IgD-negative memory B cell (primary cell): ENCODE data around the gene PRKAG2. TPM values are rescaled to one million over a fixed set of nuclear protein-coding genes. Genes with fewer than 3 reads are reported as not detected.
"Not testable (repeated sequence)": the region's sequence is repeated elsewhere in the genome, so short reads cannot be mapped to it uniquely, and the experiment has no call there.

Experiments used
- H3K27ac Mint-ChIP-seq, 3 donors: one replicate each; pipeline ENCODE4 v1.8.0; 2020 to 2022; ENCODE audit warnings: mild to moderate bottlenecking in 3 of 3, mixed read lengths in 3 of 3, moderate library complexity in 1 of 3
- H3K27me3 Mint-ChIP-seq: one replicate; pipeline ENCODE4 v1.8.0; 2021; ENCODE audit warnings: mixed read lengths
- H3K36me3 Mint-ChIP-seq: one replicate; pipeline ENCODE4 v1.8.0; 2020; ENCODE audit warnings: mild to moderate bottlenecking, mixed read lengths
- H3K4me1 Mint-ChIP-seq, 3 donors: one replicate each; pipeline ENCODE4 v1.8.0; 2020 to 2022; ENCODE audit warnings: mixed read lengths in 3 of 3, mild to moderate bottlenecking in 1 of 3
- H3K4me3 Mint-ChIP-seq, 4 donors: one replicate each; pipeline ENCODE4 v1.8.0; 2020 to 2022; ENCODE audit warnings: mild to moderate bottlenecking in 4 of 4, mixed read lengths in 4 of 4, moderate library complexity in 3 of 4
- H3K9me3 Mint-ChIP-seq, 3 donors: one replicate each; pipeline ENCODE4 v1.8.0; 2020 to 2021; ENCODE audit warnings: mixed read lengths in 3 of 3, mild to moderate bottlenecking in 1 of 3
- polyA plus RNA-seq: library from polyadenylated mRNA; unstranded; fragments of 300-500 nt; fragmentation: Illumina TruSeq; gene quantifications from one replicate; pipeline ENCODE4 v1.2.3, GENCODE V29; 2021

The PRKAG2 gene
- polyA plus RNA-seq, 1 donor from 2014 or later = 21.3 TPM

- Mint-ChIP-seq H3K27me3 (peaks cover 9% of the 10 kb centered on the region), H3K36me3 (peaks cover 2% of the 10 kb centered on the region), H3K4me1 (no peaks in the 10 kb centered on the region), H3K27ac (no peak overlapping the region), H3K9me3 (peaks cover 0 to 1% (median 0%) of the 10 kb centered on the region in 3 donors), H3K4me3 (no peak overlapping the region)
Measured at GRCh38 chr7:151550656-151551286, 326.1 kb downstream of the PRKAG2 start.

DNA sequence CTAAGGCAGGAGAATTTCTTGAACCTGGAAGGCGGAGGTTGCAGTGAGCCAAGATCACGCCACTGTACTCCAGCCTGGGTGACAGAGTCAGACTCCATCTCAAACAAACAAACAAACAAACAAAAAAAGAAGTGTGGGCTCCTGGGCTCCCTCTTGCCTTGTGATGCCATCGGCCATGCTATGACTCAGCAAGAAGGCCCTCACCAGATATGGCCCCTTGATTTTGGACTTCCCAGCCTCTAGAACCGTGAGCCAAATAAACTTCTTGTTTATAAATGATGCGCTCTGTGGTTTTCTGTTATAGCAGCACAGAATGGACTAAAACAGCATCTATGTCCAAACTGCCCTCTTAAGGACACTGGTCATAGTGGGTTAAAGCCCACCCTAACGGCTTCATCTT lies 327.3 kb downstream of the PRKAG2 start:
- H3K4me1 Mint-ChIP-seq = no peaks in the 10 kb centered on the region
- H3K27ac Mint-ChIP-seq = no peak overlapping the region
- H3K9me3 Mint-ChIP-seq = peaks cover 0 to 1% (median 0%) of the 10 kb centered on the region in 3 donors
- peaks cover 14% of the 10 kb centered on the region for H3K27me3 Mint-ChIP-seq
- no peak overlapping the region for H3K4me3 Mint-ChIP-seq
- peaks cover 2% of the 10 kb centered on the region for H3K36me3 Mint-ChIP-seq

DNA sequence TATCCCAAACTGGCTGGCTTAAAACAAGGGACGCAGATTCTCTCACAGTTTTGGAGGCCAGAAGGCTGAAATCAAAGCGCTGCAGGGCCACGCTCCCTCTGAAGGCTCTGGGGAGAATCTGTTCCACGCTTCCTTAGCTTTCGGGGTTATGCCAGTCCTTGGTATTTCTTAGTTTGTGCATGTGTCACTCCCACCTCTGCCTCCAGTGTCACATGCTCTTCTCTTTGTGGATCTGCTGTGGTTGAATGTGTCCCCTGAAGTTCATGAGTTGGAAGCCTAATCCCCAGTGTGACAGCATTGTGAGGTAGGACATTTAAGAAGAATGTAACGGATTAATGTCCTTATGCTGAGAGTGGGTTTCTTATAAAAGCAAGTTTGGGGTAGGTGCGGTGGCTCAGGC lies 327.8 kb downstream of the PRKAG2 start:
- peaks cover 14% of the 10 kb centered on the region for H3K27me3 Mint-ChIP-seq
- no peaks in the 10 kb centered on the region for H3K4me1 Mint-ChIP-seq
- no peak overlapping the region for H3K4me3 Mint-ChIP-seq
- no peak overlapping the region for H3K27ac Mint-ChIP-seq
- peaks cover 2% of the 10 kb centered on the region for H3K36me3 Mint-ChIP-seq
- peaks cover 0 to 1% (median 0%) of the 10 kb centered on the region in 3 donors for H3K9me3 Mint-ChIP-seq

- no peaks in the 10 kb centered on the region for H3K36me3 Mint-ChIP-seq
- peaks cover 0 to under 1% (median 0%) of the 10 kb centered on the region in 3 donors for H3K4me1 Mint-ChIP-seq
- H3K9me3 Mint-ChIP-seq = peaks cover 0 to 1% (median 0%) of the 10 kb centered on the region in 3 donors
- peaks cover 20% of the 10 kb centered on the region for H3K27me3 Mint-ChIP-seq
- H3K4me3 Mint-ChIP-seq = no peak overlapping the region
- no peak overlapping the region for H3K27ac Mint-ChIP-seq
Measured at GRCh38 chr7:151544183-151544582, 332.7 kb downstream of the PRKAG2 start.

- Mint-ChIP-seq H3K27me3 (peaks cover 15% of the 10 kb centered on the region), H3K4me3 (no peak overlapping the region)
Measured at GRCh38 chr7:151542606-151543130, 334.2 kb downstream of the PRKAG2 start.

GRCh38 chr7:151541709-151542499 lies 335.0 kb downstream of the PRKAG2 start:
- Mint-ChIP-seq H3K36me3 (no peaks in the 10 kb centered on the region), H3K4me3 (no peak overlapping the region), H3K27me3 (peaks cover 15% of the 10 kb centered on the region), H3K27ac (no peak overlapping the region), H3K4me1 (peaks cover 0 to 2% (median 0%) of the 10 kb centered on the region in 3 donors), H3K9me3 (peaks cover 0 to 3% (median 2%) of the 10 kb centered on the region in 3 donors)

More at GRCh38 chr7:151542606-151543130, 334.2 kb downstream of the PRKAG2 start:
- Mint-ChIP-seq H3K27ac (peak overlapping the region in 1 of 3 donors; percentile 81), H3K9me3 (peaks cover 0 to 1% (median 0%) of the 10 kb centered on the region in 3 donors), H3K36me3 (no peaks in the 10 kb centered on the region), H3K4me1 (peaks cover 0 to 2% (median 0%) of the 10 kb centered on the region in 3 donors)

DNA sequence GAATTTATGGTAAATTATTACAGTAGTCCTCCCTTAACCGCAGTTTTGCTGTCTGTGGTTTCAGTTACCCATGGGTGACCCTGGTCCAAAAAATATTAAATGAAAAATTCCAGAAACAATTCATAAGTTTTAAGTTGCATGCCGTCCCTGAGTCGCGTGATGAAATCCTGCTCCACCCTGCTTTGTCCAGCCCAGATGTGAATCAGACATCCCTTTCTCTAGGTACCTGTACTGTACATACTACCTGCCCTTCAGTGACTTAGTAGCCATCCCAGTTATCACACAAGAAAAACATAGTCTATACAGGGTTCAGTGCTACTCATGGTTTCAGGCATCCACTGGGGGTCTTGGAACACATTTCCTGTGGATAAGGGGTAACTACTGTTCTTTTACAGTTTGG lies 336.8 kb downstream of the PRKAG2 start:
- Mint-ChIP-seq H3K9me3 (peaks cover 1 to 9% (median 5%) of the 10 kb centered on the region in 3 donors), H3K27me3 (peaks cover 14% of the 10 kb centered on the region), H3K4me3 (no peak overlapping the region), H3K4me1 (peaks cover 0 to 5% (median 0%) of the 10 kb centered on the region in 3 donors), H3K36me3 (peaks cover 3% of the 10 kb centered on the region), H3K27ac (no peak overlapping the region)

DNA sequence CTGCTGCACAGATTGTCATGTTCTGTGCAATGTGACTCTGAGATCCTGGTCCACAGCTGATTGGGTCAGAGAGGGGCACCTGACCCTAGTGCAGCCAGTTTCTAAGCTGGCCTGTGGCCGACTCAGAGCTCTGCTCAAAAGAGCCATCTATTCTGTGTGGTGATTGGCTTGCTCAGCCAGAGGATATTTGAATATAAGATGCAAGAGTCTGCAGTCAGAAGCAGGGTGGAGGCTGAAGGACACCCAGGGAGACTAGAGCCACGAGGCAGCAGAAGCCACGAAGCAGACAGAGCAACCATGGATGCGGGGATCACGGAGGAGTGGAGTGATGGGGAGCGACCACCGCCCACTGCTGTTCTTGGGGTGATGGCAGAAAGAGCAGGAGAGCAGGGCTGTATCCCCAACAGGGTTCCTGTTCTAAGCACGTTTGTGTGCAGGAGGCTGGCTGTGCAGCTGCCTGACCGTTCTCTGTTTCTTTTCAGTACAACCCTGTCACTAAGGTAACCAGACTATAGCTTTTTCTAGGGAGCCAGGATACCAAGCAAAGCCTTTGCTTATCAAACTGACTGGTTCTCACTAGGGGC lies 337.7 kb downstream of the PRKAG2 start:
- Mint-ChIP-seq H3K27me3 (peaks cover 13% of the 10 kb centered on the region), H3K27ac (no peak overlapping the region), H3K36me3 (peaks cover 3% of the 10 kb centered on the region), H3K4me1 (peaks cover 0 to 5% (median 0%) of the 10 kb centered on the region in 3 donors), H3K4me3 (no peak overlapping the region), H3K9me3 (peaks cover 1 to 9% (median 5%) of the 10 kb centered on the region in 3 donors)

DNA sequence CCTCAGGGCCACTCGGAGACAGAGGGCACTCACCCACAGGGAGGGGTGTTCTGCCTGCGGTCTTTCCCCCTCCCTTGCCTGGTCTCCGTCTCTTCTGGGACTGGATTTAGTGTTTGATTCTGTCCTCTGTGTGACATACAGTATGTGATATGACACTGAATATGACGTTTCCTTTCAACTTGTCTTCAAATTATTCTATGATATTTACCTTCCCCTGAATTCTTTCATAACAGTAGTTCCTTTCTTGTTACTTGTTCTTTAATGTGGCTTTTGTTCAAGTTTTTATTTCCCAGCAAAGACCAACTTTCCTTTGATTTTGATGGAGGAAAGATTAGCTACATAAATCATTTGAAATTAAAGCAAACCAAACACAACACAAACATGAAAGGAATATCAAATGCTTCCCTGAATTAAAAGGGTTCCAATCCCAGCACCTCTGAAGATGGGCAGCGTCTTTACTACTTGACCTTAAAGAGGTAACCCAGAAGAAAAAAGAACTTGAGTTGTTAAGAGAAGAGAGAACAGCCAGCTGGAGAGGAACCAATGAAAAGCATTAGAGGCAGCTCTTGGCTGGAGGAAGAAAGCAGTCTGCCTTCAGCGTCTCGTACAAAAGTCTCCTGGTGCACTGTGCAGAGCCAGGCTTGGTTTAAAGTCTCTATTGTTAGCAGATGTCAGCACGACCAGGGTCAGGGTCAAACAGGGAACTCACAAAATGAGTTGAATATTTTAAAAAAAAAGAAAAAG lies 338.9 kb downstream of the PRKAG2 start:
- no peak overlapping the region for H3K27ac Mint-ChIP-seq
- H3K27me3 Mint-ChIP-seq = peaks cover 13% of the 10 kb centered on the region
- peak overlapping the region in 1 of 4 donors; percentile 40 for H3K4me3 Mint-ChIP-seq
- H3K9me3 Mint-ChIP-seq = peaks cover 1 to 9% (median 6%) of the 10 kb centered on the region in 3 donors
- peaks cover 0 to 5% (median 0%) of the 10 kb centered on the region in 3 donors for H3K4me1 Mint-ChIP-seq
- H3K36me3 Mint-ChIP-seq = peaks cover 3% of the 10 kb centered on the region

DNA sequence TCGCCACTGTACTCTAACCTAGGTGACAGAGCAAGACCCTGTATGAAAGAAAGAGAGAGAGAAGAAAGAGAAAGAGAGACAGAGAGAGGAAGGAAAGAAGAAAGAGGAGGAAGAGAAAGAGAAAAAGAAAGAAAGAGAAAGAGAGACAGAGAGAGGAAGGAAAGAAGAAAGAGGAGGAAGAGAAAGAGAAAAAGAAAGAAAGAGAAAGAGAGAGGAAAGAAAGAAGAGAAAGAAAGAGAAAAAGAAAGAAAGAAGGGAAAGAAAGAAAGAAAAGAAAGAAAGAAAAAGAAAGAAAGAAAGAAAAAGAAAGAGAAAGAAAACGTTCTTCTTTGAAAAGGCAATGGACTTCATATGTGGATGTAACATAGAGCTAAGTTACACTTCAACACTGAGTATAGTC lies 340.7 kb downstream of the PRKAG2 start:
- not testable (repeated sequence) for H3K4me3 Mint-ChIP-seq, H3K36me3 Mint-ChIP-seq, H3K27ac Mint-ChIP-seq, H3K4me1 Mint-ChIP-seq
- peaks cover 11% of the 10 kb centered on the region for H3K27me3 Mint-ChIP-seq
- H3K9me3 Mint-ChIP-seq = peaks cover 1 to 16% (median 14%) of the 10 kb centered on the region in 3 donors

GRCh38 chr7:151529842-151530241 lies 347.1 kb downstream of the PRKAG2 start:
- Mint-ChIP-seq H3K4me1 (no peaks in the 10 kb centered on the region), H3K36me3 (peaks cover 1% of the 10 kb centered on the region), H3K4me3 (no peak overlapping the region), H3K27ac (no peak overlapping the region), H3K9me3 (peaks cover 0 to 23% (median 21%) of the 10 kb centered on the region in 3 donors), H3K27me3 (no peaks in the 10 kb centered on the region)

GRCh38 chr7:151524845-151525244 lies 352.1 kb downstream of the PRKAG2 start:
- Mint-ChIP-seq H3K27ac (no peak overlapping the region), H3K9me3 (peaks cover 0 to 6% (median 5%) of the 10 kb centered on the region in 3 donors), H3K36me3 (no peaks in the 10 kb centered on the region), H3K4me1 (peaks cover 0 to 4% (median 0%) of the 10 kb centered on the region in 3 donors), H3K27me3 (no peaks in the 10 kb centered on the region), H3K4me3 (no peak overlapping the region)

DNA sequence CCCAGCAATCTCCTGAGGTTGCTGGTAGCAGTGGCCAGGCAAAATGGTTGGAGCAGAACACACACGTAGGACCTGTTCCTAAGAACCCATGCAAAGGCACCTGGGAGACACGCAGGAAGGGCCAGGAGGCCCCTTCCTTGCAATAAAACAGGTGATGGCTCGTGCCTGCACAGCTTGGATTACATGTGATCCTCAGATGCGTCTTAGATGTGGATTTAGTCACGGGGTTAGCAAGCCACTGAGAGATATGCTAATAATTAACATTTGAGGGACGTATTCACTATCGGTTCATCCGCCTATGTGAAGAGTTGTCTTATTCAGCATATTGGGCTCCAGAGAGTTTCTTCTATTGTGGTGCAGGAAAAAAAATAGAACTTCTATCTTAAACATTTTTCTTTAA lies 352.6 kb downstream of the PRKAG2 start:
- Mint-ChIP-seq H3K4me1 (peaks cover 0 to 4% (median 0%) of the 10 kb centered on the region in 3 donors), H3K27ac (no peak overlapping the region), H3K27me3 (no peaks in the 10 kb centered on the region), H3K9me3 (peaks cover 0 to 5% (median 3%) of the 10 kb centered on the region in 3 donors), H3K4me3 (no peak overlapping the region), H3K36me3 (no peaks in the 10 kb centered on the region)
